AG09309 (cell line): Measurements from ENCODE around the gene UTS2.

Experiments used
- DNase-seq: peaks from one replicate; pipeline ENCODE4 v3.0.0-alpha.2; 2010; ENCODE audit warnings: low read depth
- H3K4me3 ChIP-seq: 2 replicates; pipeline ENCODE4 v1.5.1; 2011; ENCODE audit warnings: mild to moderate bottlenecking, low read depth, low read length, moderate library complexity; ENCODE audit not compliant: control insufficient read depth
- TF ChIP-seq, protein P1 (sequence below): IDR thresholded peaks from 2 replicates; pipeline ENCODE4 v1.5.1; 2011; ENCODE audit warnings: mild to moderate bottlenecking, low read depth, low read length, inconsistent platforms; ENCODE audit not compliant: insufficient read depth, control insufficient read depth; ENCODE audit errors: missing control alignments

UTS2 gene

DNA sequence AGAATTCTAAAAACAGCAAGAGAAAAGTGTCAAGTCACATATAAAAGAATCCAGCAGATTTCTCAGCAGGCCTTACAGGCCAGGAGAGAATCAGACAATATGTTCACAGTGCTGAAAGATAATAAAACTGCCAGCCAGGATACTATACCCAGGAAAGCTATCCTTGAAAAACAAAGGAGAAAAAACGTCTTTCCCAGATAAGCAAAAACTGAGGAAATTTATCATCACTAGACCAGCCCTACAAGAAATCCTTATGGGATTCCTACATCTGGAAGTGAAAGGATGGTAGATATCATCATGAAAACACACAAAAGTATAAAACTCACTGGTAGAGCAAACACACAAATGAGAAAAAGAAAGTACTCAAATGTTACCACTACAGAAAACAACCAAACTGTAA is 25.2 kb upstream of the UTS2 start:
- no peak for DNase-seq
- no peak overlapping the region for H3K4me3 ChIP-seq
- TF ChIP-seq, protein P1, sequence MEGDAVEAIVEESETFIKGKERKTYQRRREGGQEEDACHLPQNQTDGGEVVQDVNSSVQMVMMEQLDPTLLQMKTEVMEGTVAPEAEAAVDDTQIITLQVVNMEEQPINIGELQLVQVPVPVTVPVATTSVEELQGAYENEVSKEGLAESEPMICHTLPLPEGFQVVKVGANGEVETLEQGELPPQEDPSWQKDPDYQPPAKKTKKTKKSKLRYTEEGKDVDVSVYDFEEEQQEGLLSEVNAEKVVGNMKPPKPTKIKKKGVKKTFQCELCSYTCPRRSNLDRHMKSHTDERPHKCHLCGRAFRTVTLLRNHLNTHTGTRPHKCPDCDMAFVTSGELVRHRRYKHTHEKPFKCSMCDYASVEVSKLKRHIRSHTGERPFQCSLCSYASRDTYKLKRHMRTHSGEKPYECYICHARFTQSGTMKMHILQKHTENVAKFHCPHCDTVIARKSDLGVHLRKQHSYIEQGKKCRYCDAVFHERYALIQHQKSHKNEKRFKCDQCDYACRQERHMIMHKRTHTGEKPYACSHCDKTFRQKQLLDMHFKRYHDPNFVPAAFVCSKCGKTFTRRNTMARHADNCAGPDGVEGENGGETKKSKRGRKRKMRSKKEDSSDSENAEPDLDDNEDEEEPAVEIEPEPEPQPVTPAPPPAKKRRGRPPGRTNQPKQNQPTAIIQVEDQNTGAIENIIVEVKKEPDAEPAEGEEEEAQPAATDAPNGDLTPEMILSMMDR = no peak

DNA sequence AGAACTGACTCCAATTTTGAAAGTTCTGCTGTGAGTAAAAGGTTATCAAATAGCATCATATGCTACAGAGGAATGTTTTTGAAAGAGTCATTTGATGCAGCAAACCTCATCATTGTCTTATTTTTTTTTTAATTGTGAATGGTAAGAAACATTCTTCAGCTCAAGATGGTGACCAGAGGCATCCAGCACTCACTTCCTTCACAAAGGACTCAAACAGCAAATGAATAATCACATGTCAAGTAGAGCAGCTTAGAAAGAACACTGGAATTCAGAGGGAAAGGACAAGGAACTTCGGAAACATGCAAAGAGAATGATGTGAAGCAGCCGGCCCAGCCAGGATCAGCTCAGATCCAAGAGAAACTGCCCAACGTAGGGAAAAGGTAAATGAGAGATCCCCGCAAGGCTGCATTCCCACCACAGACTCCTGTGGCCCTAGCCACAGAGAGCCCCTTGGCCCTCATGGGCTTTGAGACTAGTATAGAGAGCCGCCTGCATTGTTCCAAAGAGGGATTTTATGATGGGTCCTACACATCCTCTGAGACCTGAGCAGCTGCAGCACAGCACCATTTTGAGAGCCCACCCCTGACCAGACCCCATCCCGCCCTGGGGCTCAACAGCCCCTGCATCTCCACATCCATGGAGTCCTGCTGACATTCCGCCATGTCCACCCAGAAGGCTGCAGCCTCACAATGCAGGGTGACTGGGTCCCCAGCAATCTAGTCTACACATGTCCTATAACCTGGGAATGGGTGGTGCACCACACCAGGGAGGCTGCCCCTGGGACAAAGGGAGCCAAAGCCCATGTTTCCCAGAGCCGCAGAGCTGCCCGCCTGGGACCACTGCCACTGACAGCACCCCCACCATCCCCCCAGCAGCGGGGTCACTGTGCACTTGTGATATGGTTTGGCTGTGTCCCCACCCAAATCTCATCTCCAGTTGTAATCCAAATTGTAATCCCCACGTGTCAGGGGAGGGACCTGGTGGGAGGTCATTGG is 21.2 kb upstream of the UTS2 start:
- TF ChIP-seq, protein P1 = no peak
- no peak for DNase-seq
- no peak overlapping the region for H3K4me3 ChIP-seq

DNA sequence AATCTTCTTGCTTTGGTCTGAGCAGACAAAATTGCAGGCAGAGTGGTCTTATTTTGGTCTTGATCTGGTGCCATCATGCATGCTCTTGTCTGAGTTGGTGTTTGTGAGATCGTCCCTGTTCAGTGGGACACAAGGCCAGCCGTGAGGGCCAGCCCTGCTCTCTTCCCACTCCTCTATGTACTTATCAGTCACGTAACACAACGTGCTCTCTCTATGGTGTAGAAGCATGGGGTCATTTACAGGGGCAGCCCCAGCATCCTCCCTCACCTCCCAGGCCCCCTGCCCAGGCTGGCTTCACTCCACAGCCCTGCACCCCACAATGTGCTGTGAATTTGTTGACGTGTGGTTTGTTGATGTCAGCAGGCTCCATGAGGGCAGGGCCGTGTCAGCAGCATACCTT is 18.3 kb upstream of the UTS2 start:
- no peak overlapping the region for H3K4me3 ChIP-seq
- no peak for DNase-seq
- TF ChIP-seq, protein P1 = no peak

DNA sequence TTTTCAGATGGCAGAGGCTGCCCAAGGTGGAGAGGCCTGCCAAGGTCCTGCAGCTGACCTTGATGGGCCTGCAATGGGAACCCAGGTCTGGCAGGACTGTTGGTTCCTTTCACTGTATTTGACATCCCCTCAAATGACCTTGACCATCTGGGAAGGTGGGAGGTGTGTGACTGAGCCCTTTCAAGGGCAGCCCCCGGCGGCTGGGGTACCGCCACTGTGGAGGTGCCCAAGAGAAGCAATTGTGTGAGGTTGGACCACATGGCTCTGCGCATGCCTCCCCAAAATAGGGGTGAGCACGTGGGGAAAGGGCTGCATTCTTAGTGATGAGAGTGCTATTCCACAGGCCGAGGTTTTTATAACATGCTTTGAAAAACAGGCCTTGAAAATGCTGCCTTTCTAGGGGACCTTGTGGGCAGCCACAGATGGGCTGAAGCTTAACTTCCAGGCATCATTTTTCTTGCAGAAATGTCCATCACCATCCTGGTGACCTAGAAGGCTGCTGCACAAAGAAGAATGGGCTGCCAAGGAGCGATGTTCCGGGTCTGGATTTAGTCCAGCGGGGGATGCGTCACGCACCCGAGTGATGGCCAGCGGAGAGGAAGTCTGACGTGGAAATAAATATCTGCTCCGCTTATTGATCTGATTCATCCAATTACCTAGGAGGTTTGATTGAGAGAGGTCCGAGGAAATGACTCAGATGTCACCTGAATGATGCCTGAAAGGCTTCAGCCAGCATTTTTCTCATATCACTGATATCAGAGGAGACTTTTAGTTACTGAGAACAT is 16.5 kb upstream of the UTS2 start:
- TF ChIP-seq, protein P1 = no peak
- no peak overlapping the region for H3K4me3 ChIP-seq
- DNase-seq = no peak

DNA sequence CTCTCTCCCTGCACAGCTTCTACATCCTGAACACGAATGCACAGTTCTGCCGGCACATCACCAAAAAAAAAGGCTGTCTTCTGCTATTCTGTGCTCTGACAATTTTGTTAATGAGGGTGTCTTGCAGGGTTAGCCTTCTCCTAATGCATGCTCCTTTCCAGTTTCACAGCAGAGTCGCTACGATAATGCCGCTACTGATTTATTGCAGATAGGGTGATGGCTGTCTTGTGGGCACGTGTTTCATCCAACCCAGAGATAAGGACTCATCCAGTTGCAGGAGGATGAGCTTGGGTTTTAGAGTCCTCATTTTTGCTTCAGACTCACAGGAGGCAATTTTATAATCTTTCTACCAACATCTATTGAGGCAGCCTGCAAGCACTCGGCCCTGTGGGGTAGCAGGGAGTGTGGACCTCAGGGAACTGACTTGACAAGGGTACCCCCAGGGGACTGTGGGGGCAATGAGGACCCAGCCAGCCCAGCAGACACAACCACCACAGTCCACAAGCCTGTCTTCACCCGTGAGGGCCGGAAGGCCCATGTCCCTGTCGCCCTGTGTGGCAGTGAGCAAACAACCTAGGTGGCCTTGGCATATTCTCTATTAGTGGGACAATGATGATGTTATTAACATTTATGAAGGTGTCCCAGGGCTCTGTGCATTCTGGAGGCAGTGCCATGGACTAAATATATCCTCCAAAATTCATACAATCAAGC is 15.4 kb upstream of the UTS2 start:
- no peak overlapping the region for H3K4me3 ChIP-seq
- TF ChIP-seq, protein P1 = no peak
- no peak for DNase-seq

DNA sequence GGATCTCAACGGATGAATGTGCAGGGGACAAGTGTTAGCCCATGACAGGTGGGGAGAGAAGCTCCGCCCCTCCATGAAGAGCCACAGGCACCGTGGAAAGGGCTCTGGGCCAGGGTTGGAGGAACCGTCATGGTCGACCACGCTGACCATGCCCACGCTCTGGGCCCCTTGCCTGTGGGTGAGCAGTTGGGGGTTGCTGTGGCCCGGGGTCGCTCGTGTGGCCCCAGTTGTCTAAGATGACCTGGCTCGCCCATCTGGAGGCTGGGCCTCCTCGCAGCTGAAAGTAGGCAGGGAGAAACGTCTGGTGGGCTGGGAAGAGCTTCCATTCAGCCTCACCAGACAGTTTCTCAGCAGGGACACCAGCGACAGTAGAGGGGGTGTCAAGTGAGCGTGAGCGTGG is 13.1 kb upstream of the UTS2 start:
- TF ChIP-seq, protein P1 = no peak
- DNase-seq = no peak
- H3K4me3 ChIP-seq = no peak overlapping the region
